ENCODE results near the gene CHRNB1.

The CHRNB1 gene

DNA sequence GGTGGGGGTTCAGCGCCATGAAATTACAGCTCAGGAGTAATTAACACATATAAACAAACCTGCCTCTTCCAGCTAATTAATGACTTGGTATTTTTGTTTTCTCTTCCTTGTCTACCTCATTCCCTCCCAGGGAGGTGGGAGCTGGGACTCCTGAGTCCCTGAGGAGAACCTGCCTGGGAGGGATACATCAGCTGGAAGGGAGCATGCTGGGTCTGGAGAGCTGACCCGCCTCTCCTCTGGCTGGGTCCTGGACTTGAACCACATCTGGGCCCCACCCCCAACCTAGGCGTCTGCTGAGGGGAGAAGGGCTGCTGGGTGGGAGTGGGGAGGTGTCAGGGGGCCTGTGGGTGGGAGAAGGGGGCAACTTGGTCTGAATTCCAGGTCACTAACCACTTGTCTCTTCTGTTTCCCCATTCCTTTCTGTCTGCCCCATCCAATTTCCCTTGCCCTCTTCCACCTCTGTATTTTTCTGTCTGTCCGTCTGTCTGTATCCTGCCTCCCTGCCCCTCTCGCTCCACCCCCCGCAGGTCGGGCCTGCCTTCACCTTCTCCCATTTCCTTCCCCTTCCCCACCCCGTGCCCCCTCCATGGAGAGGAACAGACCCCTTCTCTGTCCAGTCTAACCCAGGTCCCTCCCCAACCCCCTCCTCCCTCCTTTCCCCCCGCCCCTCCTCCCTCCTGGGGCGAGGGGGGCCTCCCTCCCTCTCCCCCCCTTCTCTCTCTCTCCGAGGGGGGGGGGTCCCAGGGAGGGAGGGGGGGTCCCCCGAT is 37.2 kb upstream of the CHRNB1 start, which contains the start of gene NLGN2:
Gene NLGN2, plus strand, starts transcription at position 361 of the 767 bp plus-strand sequence. CDS start 411 bp downstream, outside the sequence.
- TF ChIP-seq POLR2A (IDR thresholded peaks at IDR 0.05; ENCODE audit: low read depth, low read length), result no peak
- no peak for TF ChIP-seq POLR2AphosphoS5 (IDR thresholded peaks at IDR 0.05; ENCODE audit: low read depth, low read length)
- TF ChIP-seq TAF1 (IDR thresholded peaks at IDR 0.05; ENCODE audit: borderline replicate concordance, low read depth, low read length), result no peak
- FAIRE-seq (no peak), DNase-seq (ENCODE audit: insufficient read length) (no peak)

DNA sequence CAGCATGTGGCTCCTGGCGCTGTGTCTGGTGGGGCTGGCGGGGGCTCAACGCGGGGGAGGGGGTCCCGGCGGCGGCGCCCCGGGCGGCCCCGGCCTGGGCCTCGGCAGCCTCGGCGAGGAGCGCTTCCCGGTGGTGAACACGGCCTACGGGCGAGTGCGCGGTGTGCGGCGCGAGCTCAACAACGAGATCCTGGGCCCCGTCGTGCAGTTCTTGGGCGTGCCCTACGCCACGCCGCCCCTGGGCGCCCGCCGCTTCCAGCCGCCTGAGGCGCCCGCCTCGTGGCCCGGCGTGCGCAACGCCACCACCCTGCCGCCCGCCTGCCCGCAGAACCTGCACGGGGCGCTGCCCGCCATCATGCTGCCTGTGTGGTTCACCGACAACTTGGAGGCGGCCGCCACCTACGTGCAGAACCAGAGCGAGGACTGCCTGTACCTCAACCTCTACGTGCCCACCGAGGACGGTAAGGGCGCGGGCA is 36.6 kb upstream of the CHRNB1 start:
- FAIRE-seq (no peak), DNase-seq (ENCODE audit: insufficient read length) (no peak)
- TF ChIP-seq POLR2AphosphoS5 (IDR thresholded peaks at IDR 0.05; ENCODE audit: low read depth, low read length), result no peak
- TF ChIP-seq TAF1 (IDR thresholded peaks at IDR 0.05; ENCODE audit: borderline replicate concordance, low read depth, low read length), result no peak
- no peak for TF ChIP-seq POLR2A (IDR thresholded peaks at IDR 0.05; ENCODE audit: low read depth, low read length)

- DNase-seq (ENCODE audit: insufficient read length), result no peak
- TF ChIP-seq POLR2AphosphoS5 (IDR thresholded peaks at IDR 0.05; ENCODE audit: low read depth, low read length) (no peak), TAF1 (IDR thresholded peaks at IDR 0.05; ENCODE audit: borderline replicate concordance, low read depth, low read length) (no peak), POLR2A (IDR thresholded peaks at IDR 0.05; ENCODE audit: low read depth, low read length) (no peak)
- no peak for FAIRE-seq
Observed at GRCh38 chr17:7408863-7409262, 36.0 kb upstream of the CHRNB1 start.

- TF ChIP-seq TAF1 (IDR thresholded peaks at IDR 0.05; ENCODE audit: borderline replicate concordance, low read depth, low read length), result no peak
- TF ChIP-seq POLR2A (IDR thresholded peaks at IDR 0.05; ENCODE audit: low read depth, low read length), result no peak
- TF ChIP-seq POLR2AphosphoS5 (IDR thresholded peaks at IDR 0.05; ENCODE audit: low read depth, low read length), result no peak
- DNase-seq (ENCODE audit: insufficient read length) (no peak), FAIRE-seq (no peak)
Observed at GRCh38 chr17:7409716-7410115, 35.1 kb upstream of the CHRNB1 start.

GRCh38 chr17:7410634-7411426 is 34.0 kb upstream of the CHRNB1 start:
- TF ChIP-seq TAF1 (IDR thresholded peaks at IDR 0.05; ENCODE audit: borderline replicate concordance, low read depth, low read length) (no peak), POLR2A (IDR thresholded peaks at IDR 0.05; ENCODE audit: low read depth, low read length) (no peak), POLR2AphosphoS5 (IDR thresholded peaks at IDR 0.05; ENCODE audit: low read depth, low read length) (no peak)
- no peak for FAIRE-seq
- no peak for DNase-seq (ENCODE audit: insufficient read length)

GRCh38 chr17:7411427-7411750 is 33.5 kb upstream of the CHRNB1 start:
- no peak for TF ChIP-seq TAF1 (IDR thresholded peaks at IDR 0.05; ENCODE audit: borderline replicate concordance, low read depth, low read length)
- TF ChIP-seq POLR2AphosphoS5 (IDR thresholded peaks at IDR 0.05; ENCODE audit: low read depth, low read length), result no peak
- TF ChIP-seq POLR2A (IDR thresholded peaks at IDR 0.05; ENCODE audit: low read depth, low read length), result no peak
- DNase-seq (ENCODE audit: insufficient read length) (no peak), FAIRE-seq (no peak)

- FAIRE-seq (no peak), DNase-seq (ENCODE audit: insufficient read length) (no peak)
- TF ChIP-seq POLR2AphosphoS5 (IDR thresholded peaks at IDR 0.05; ENCODE audit: low read depth, low read length) (no peak), POLR2A (IDR thresholded peaks at IDR 0.05; ENCODE audit: low read depth, low read length) (no peak), TAF1 (IDR thresholded peaks at IDR 0.05; ENCODE audit: borderline replicate concordance, low read depth, low read length) (no peak)
Observed at GRCh38 chr17:7413346-7413985, 31.4 kb upstream of the CHRNB1 start.

DNA sequence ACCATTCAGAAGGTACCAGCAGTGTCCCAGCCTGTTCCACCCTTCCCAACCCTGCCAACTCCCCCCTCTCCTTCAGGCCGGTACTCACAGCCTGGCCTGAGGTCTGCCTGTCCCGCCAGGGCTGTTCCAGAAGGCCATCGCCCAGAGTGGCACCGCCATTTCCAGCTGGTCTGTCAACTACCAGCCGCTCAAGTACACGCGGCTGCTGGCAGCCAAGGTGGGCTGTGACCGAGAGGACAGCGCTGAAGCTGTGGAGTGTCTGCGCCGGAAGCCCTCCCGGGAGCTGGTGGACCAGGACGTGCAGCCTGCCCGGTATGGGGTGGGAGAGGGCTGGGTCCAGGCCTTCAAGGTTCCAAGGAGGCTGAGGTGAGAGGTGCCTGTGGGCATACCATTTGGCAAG is 30.0 kb upstream of the CHRNB1 start:
- TF ChIP-seq POLR2A (IDR thresholded peaks at IDR 0.05; ENCODE audit: low read depth, low read length) (no peak), POLR2AphosphoS5 (IDR thresholded peaks at IDR 0.05; ENCODE audit: low read depth, low read length) (no peak), TAF1 (IDR thresholded peaks at IDR 0.05; ENCODE audit: borderline replicate concordance, low read depth, low read length) (no peak)
- no peak for FAIRE-seq
- DNase-seq (ENCODE audit: insufficient read length), result no peak

DNA sequence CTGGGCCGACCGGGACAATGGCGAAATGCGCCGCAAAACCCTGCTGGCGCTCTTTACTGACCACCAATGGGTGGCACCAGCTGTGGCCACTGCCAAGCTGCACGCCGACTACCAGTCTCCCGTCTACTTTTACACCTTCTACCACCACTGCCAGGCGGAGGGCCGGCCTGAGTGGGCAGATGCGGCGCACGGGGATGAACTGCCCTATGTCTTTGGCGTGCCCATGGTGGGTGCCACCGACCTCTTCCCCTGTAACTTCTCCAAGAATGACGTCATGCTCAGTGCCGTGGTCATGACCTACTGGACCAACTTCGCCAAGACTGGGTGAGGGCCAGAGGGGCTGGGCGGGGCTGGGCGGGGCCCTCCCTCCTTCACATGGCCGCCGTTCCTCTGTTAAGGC is 29.1 kb upstream of the CHRNB1 start:
- FAIRE-seq (no peak), DNase-seq (ENCODE audit: insufficient read length) (no peak)
- TF ChIP-seq POLR2AphosphoS5 (IDR thresholded peaks at IDR 0.05; ENCODE audit: low read depth, low read length) (no peak), TAF1 (IDR thresholded peaks at IDR 0.05; ENCODE audit: borderline replicate concordance, low read depth, low read length) (no peak), POLR2A (IDR thresholded peaks at IDR 0.05; ENCODE audit: low read depth, low read length) (no peak)

- no peak for DNase-seq (ENCODE audit: insufficient read length)
- TF ChIP-seq TAF1 (IDR thresholded peaks at IDR 0.05; ENCODE audit: borderline replicate concordance, low read depth, low read length) (no peak), POLR2AphosphoS5 (IDR thresholded peaks at IDR 0.05; ENCODE audit: low read depth, low read length) (no peak), POLR2A (IDR thresholded peaks at IDR 0.05; ENCODE audit: low read depth, low read length) (no peak)
- FAIRE-seq, result no peak
Observed at GRCh38 chr17:7416323-7416722, 28.5 kb upstream of the CHRNB1 start.

GRCh38 chr17:7417056-7417655 is 27.7 kb upstream of the CHRNB1 start:
- DNase-seq (ENCODE audit: insufficient read length) (no peak), FAIRE-seq (no peak)
- TF ChIP-seq POLR2A (IDR thresholded peaks at IDR 0.05; ENCODE audit: low read depth, low read length) (no peak), POLR2AphosphoS5 (IDR thresholded peaks at IDR 0.05; ENCODE audit: low read depth, low read length) (no peak), TAF1 (IDR thresholded peaks at IDR 0.05; ENCODE audit: borderline replicate concordance, low read depth, low read length) (no peak)
